Measurements from ENCODE around the gene COL13A1. TPM values are rescaled to one million over a fixed set of nuclear protein-coding genes. Genes with fewer than 3 reads are reported as not detected.

The COL13A1 gene
- total RNA-seq, 1 experiment from 2014 or later = 3.6 TPM

DNA sequence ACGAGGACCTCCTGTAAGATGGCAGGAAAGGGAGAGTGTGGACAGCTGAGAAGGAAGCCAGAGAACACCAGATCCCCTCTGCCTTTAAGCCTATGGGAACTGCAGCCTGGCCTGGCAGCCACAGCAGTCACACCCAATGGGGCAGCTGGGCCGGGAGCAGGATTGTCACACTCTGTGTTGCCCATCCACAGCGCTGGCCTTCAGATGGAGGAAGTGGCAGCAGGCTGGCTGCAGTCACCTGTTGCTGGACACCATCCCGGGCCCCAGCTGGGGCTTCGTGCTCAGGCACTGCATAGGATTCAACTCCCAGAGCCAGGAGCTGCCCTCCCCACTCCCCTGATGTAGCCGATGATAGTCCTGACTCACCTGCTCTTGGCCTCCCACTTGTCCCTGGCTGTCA, 114.4 kb downstream of the COL13A1 start:
- no peak overlapping the region for H2AK5ac ChIP-seq (ENCODE audit: insufficient read length, low read length)
- no peak overlapping the region for H3K4me3 Mint-ChIP-seq
- peaks cover 22 to 43% of the 10 kb centered on the region in 2 experiments for H3K4me1 Mint-ChIP-seq
- no peak overlapping the region for H3K27ac ChIP-seq (ENCODE audit: insufficient read length, low read depth, low read length)
- H2AFZ ChIP-seq (ENCODE audit: low read length) = no peak overlapping the region
- H2BK20ac ChIP-seq (ENCODE audit: low read depth, low read length, poor library complexity, severe bottlenecking) = no peak overlapping the region
- no peaks in the 10 kb centered on the region for H3K27me3 ChIP-seq (ENCODE audit: insufficient read depth, low read length)
- H4K8ac ChIP-seq (replicated peaks; ENCODE audit: insufficient read length, low read depth, low read length) = no peak overlapping the region
- H3K4me1 ChIP-seq (ENCODE audit: insufficient read depth, low read length) = no peaks in the 10 kb centered on the region; the same call in 1 of the 2 replicates
- no peak overlapping the region for H3T11ph ChIP-seq (ENCODE audit: low read length)
- no CpG with 5 or more reads among the region's 6 CpGs for WGBS (ENCODE audit: extremely low coverage, insufficient read length, low lambda C conversion rate)
- H3K18ac ChIP-seq (ENCODE audit: insufficient read length, low read depth, low read length) = no peak overlapping the region
- no peak overlapping the region for H2BK5ac ChIP-seq (ENCODE audit: insufficient read length, low read length)
- H2BK15ac ChIP-seq (ENCODE audit: low read depth, low read length) = no peak overlapping the region
- no peak overlapping the region for H4K5ac ChIP-seq (ENCODE audit: insufficient read length, low read depth, low read length)
- TF ChIP-seq, protein P1, sequence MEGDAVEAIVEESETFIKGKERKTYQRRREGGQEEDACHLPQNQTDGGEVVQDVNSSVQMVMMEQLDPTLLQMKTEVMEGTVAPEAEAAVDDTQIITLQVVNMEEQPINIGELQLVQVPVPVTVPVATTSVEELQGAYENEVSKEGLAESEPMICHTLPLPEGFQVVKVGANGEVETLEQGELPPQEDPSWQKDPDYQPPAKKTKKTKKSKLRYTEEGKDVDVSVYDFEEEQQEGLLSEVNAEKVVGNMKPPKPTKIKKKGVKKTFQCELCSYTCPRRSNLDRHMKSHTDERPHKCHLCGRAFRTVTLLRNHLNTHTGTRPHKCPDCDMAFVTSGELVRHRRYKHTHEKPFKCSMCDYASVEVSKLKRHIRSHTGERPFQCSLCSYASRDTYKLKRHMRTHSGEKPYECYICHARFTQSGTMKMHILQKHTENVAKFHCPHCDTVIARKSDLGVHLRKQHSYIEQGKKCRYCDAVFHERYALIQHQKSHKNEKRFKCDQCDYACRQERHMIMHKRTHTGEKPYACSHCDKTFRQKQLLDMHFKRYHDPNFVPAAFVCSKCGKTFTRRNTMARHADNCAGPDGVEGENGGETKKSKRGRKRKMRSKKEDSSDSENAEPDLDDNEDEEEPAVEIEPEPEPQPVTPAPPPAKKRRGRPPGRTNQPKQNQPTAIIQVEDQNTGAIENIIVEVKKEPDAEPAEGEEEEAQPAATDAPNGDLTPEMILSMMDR (conservative IDR thresholded peaks at IDR 0.05) = no peak
- H3K27me3 Mint-ChIP-seq (ENCODE audit: low read depth) = peaks cover 25% of the 10 kb centered on the region
- H3K9me3 Mint-ChIP-seq = no peaks in the 10 kb centered on the region
- H3K23ac ChIP-seq (ENCODE audit: insufficient read length, low read depth, low read length) = no peak overlapping the region
- H3K56ac ChIP-seq (ENCODE audit: insufficient read length, low read depth, low read length) = no peak overlapping the region
- no peaks in the 10 kb centered on the region for H3K79me2 ChIP-seq (ENCODE audit: insufficient read depth, low read length)
- no peak overlapping the region for H3K4me2 ChIP-seq (ENCODE audit: insufficient read depth, insufficient read length, low read length)
- no peak overlapping the region for H3K27ac Mint-ChIP-seq
- no peak overlapping the region for H2BK120ac ChIP-seq (ENCODE audit: low read depth, low read length, poor library complexity, severe bottlenecking)
- H2BK12ac ChIP-seq (ENCODE audit: insufficient read length, low read depth, low read length) = no peak overlapping the region
- DNase-seq = no peak
- no peaks in the 10 kb centered on the region for H3K9me3 ChIP-seq (ENCODE audit: control insufficient read depth, low read depth, low read length)
- H3K79me1 ChIP-seq (ENCODE audit: insufficient read depth, low read depth, low read length, poor library complexity, severe bottlenecking) = no peaks in the 10 kb centered on the region
- no peak overlapping the region for H4K91ac ChIP-seq (ENCODE audit: insufficient read length, low read depth, low read length)
- H3K4ac ChIP-seq (ENCODE audit: low read depth, low read length) = no peak overlapping the region
- no peaks in the 10 kb centered on the region; a peak in 1 of 7 replicates for H3K36me3 Mint-ChIP-seq (ENCODE audit: insufficient read depth in 1 of 3, low read depth in 3 of 3)
- H3K23me2 ChIP-seq (ENCODE audit: insufficient read length, low read depth, low read length, poor library complexity, severe bottlenecking) = no peaks in the 10 kb centered on the region
- H3K14ac ChIP-seq (ENCODE audit: insufficient read depth, low read length) = no peak overlapping the region
- H3K9ac ChIP-seq (ENCODE audit: extremely low read depth, insufficient read length, low read length) = no peak overlapping the region
- no peaks in the 10 kb centered on the region for H4K20me1 ChIP-seq (ENCODE audit: control insufficient read depth, insufficient read depth, insufficient read length)

All from H9 (cell line).